ENCODE results near the gene ZNF155. TPM values are rescaled to one million over a fixed set of nuclear protein-coding genes. Genes with fewer than 3 reads are reported as not detected.

The ZNF155 gene
- total and polyA plus RNA-seq, 10 of the 15 experiments (the other 5 are each of a cell fraction or from before 2014, with no cell fraction given): 2.4 to 12.2 (median 5.6) TPM

GRCh38 chr19:43936188-43936587, 47.8 kb upstream of the ZNF155 start (continued):
- no peak for TF ChIP-seq SIN3A (IDR thresholded peaks at IDR 0.05; ENCODE audit: low read depth, low read length)
- TF ChIP-seq SMC3 (IDR thresholded peaks at IDR 0.05; ENCODE audit: borderline replicate concordance, low read length): no peak

GRCh38 chr19:43939557-43940260, 44.3 kb upstream of the ZNF155 start:
- RAD21 ChIA-PET (ENCODE audit: unreplicated experiment): no interaction called here
- H3K9me3 ChIP-seq (replicated peaks; ENCODE audit: control insufficient read depth, insufficient read depth, low read length): peaks cover 2% of the 10 kb centered on the region; the same call in 1 of the 3 replicates
- in situ Hi-C loops (cut with MboI): no loop called here
- BruUV-seq (replicated peaks): no TSS peak
- H3K4me3 ChIP-seq: no peak overlapping the region
- H3K4me1 ChIP-seq (ENCODE audit: control insufficient read depth, insufficient read depth, low read length): no peaks in the 10 kb centered on the region
- FAIRE-seq (no peak), DNase-seq (ENCODE audit: low read depth, low spot score) (no peak), ATAC-seq (no peak)
- POLR2A ChIA-PET: no interaction called here
- H3K4me2 ChIP-seq (ENCODE audit: control insufficient read depth, insufficient read depth): no peak overlapping the region
- H3K27ac ChIP-seq (ENCODE audit: control insufficient read depth, insufficient read depth): no peak overlapping the region
- 47% methylated on average over 3 of the region's 3 CpGs for WGBS (ENCODE audit: insufficient coverage, insufficient replicate concordance, low lambda C conversion rate, missing lambda C conversion rate)
- no peaks in the 10 kb centered on the region for H3K36me3 ChIP-seq (ENCODE audit: control insufficient read depth in 2 of 2, insufficient read depth in 2 of 2, low read length in 1 of 2)
- CTCF ChIA-PET: no interaction called here
- no peak overlapping the region for H3K9ac ChIP-seq (ENCODE audit: control insufficient read depth, insufficient read depth, low read length)
- intact Hi-C loops (cut with micrococcal nuclease; ENCODE audit: unreplicated experiment): loop anchor here (10.0 kb wide), 1 partner anchor 155 kb away; the partner anchor contains the start of gene ZNF224
- H4K20me1 ChIP-seq (ENCODE audit: control insufficient read depth, insufficient read depth): no peaks in the 10 kb centered on the region
- SMC1A ChIA-PET (ENCODE audit: uncharacterized antibody, unreplicated experiment): no interaction called here
- H3K79me2 ChIP-seq (ENCODE audit: control insufficient read depth, insufficient read depth, low read length): no peaks in the 10 kb centered on the region; the same call in 1 of the 2 replicates
- H3K27me3 ChIP-seq (replicated peaks in 1 of 2; ENCODE audit: control insufficient read depth in 2 of 2, insufficient read depth in 2 of 2, low read length in 1 of 2): no peaks in the 10 kb centered on the region
- H2AFZ ChIP-seq (ENCODE audit: control insufficient read depth, low read depth, low read length): no peak overlapping the region
- TF ChIP-seq EGR1 (IDR thresholded peaks at IDR 0.05; ENCODE audit: borderline replicate concordance in 1 of 2, low read depth in 2 of 2, low read length in 2 of 2) (no peak), TBL1XR1 (IDR thresholded peaks at IDR 0.05; ENCODE audit: low read depth, low read length) (no peak), BCL3 (IDR thresholded peaks at IDR 0.05; ENCODE audit: borderline replicate concordance, insufficient read depth, low read depth, low read length, poor library complexity, severe bottlenecking) (no peak), FOXM1 (IDR thresholded peaks at IDR 0.05; ENCODE audit: low read depth, low read length) (no peak), TCF3 (IDR thresholded peaks at IDR 0.05; ENCODE audit: borderline replicate concordance, insufficient read depth, low read depth, low read length) (no peak), IKZF1 (conservative IDR thresholded peaks at IDR 0.05) (no peak), CTCF (IDR thresholded peaks at IDR 0.05 in 2 of 3, conservative IDR thresholded peaks at IDR 0.05 in 1 of 3; ENCODE audit: control insufficient read depth in 2 of 3, extremely low read depth in 1 of 3, insufficient read depth in 1 of 3, low read depth in 3 of 3, low read length in 3 of 3) (no peak)
- TF ChIP-seq, protein P1, sequence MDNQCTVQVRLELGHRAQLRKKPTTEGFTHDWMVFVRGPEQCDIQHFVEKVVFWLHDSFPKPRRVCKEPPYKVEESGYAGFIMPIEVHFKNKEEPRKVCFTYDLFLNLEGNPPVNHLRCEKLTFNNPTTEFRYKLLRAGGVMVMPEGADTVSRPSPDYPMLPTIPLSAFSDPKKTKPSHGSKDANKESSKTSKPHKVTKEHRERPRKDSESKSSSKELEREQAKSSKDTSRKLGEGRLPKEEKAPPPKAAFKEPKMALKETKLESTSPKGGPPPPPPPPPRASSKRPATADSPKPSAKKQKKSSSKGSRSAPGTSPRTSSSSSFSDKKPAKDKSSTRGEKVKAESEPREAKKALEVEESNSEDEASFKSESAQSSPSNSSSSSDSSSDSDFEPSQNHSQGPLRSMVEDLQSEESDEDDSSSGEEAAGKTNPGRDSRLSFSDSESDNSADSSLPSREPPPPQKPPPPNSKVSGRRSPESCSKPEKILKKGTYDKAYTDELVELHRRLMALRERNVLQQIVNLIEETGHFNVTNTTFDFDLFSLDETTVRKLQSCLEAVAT (IDR thresholded peaks at IDR 0.05): no peak
- TF ChIP-seq, protein P2, sequence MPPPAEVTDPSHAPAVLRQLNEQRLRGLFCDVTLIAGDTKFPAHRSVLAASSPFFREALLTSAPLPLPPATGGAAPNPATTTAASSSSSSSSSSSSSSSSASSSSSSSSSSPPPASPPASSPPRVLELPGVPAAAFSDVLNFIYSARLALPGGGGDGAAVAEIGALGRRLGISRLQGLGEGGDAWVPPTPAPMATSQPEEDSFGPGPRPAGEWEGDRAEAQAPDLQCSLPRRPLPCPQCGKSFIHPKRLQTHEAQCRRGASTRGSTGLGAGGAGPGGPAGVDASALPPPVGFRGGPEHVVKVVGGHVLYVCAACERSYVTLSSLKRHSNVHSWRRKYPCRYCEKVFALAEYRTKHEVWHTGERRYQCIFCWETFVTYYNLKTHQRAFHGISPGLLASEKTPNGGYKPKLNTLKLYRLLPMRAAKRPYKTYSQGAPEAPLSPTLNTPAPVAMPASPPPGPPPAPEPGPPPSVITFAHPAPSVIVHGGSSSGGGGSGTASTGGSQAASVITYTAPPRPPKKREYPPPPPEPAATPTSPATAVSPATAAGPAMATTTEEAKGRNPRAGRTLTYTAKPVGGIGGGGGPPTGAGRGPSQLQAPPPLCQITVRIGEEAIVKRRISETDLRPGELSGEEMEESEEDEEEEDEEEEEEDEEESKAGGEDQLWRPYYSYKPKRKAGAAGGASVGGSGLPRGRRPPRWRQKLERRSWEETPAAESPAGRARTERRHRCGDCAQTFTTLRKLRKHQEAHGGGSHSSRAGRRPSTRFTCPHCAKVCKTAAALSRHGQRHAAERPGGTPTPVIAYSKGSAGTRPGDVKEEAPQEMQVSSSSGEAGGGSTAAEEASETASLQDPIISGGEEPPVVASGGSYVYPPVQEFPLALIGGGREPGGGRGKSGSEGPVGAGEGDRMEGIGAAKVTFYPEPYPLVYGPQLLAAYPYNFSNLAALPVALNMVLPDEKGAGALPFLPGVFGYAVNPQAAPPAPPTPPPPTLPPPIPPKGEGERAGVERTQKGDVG (CRISPR knock-in tag; IDR thresholded peaks at IDR 0.05): no peak
